ENCODE results near the gene GGT1. TPM values are rescaled to one million over a fixed set of nuclear protein-coding genes. Genes with fewer than 3 reads are reported as not detected.
"Not testable (repeated sequence)": the region's sequence is repeated elsewhere in the genome, so short reads cannot be mapped to it uniquely, and the experiment has no call there.

The GGT1 gene
- total RNA-seq, 1 donor from 2014 or later = 0.40 TPM

DNA sequence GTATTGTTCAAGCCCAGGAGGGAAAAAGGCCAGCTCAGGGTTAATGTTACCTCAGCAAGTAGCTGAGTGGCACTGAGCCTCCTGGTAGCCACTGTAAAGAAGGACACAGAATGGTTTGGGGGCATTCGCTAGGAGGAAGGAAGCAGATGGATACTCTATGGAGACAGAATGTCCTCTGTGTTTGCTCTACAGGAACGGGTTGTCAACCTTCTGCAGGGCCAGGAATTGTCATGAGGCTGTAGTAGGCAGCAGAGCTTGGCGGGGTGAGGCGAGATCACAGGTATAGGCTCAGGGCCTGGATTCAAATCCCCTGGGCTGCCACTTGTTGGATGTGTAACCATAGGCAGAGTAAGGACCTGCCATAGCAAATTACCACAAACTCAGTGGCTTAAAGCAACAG is 7.1 kb upstream of the GGT1 start:
- no peak for DNase-seq (ENCODE audit: low read depth, low spot score)

GRCh38 chr22:24597076-24597475 is 5.9 kb upstream of the GGT1 start:
- not testable (repeated sequence) for DNase-seq (ENCODE audit: low read depth, low spot score)

DNA sequence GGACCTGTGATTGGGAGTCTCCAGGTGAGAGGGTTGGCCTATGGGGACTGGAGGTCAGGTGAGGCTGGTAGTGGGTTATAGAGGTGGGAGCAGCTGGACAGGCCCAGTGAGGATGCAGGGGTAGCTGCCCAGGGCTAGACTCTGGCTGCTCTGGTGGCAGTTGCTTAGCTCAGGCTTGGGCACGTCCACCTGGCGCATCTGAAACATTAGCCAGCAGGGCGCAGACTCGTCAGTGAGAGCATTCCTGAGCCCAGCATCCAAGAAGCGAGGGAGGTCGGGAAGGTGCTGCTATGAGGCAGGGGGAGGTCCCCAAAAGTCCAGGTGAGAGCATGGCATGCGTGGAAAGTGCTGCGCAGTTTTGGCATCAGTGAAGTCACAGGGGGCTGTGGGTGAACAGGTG is 3.5 kb upstream of the GGT1 start:
- DNase-seq (ENCODE audit: low read depth, low spot score) = no peak

- DNase-seq (ENCODE audit: low read depth, low spot score) = not testable (repeated sequence)
Measured at GRCh38 chr22:24599958-24600715, 2.9 kb upstream of the GGT1 start.

GRCh38 chr22:24601217-24602104 is 1.5 kb upstream of the GGT1 start:
- no peak for DNase-seq (ENCODE audit: low read depth, low spot score)

DNA sequence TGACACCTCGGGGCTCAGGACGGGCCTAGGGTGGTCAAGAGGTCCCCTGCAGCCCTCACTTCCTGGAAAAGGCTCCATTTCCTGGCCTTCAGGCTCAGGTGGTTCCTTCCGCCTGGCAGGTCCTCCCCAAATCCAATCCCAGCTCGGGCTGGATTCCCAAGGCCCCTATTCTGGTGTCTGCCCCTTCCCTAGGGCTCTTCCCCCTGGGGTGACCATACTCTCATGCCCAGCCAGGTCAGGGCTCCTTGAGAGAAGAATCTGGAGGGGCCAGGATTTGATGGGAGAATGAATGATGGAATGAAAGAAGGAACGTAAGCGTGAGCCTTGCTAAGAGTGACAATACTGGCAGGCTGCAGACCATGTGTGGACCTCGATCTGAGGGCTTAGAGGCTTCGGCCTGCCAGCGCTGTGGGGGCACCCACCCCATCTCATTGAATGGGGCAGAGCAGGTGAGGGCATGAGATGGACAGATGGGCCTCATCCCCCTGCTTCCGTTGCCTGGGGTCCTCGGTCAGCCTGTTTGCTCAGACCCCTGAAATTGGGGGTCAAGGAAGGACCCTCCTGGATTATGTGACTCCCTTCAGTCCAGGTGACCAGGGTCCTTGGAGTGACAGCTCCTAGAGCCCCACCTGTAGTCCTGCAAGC is 766 bp upstream of the GGT1 start:
- not testable (repeated sequence) for DNase-seq (ENCODE audit: low read depth, low spot score)

DNA sequence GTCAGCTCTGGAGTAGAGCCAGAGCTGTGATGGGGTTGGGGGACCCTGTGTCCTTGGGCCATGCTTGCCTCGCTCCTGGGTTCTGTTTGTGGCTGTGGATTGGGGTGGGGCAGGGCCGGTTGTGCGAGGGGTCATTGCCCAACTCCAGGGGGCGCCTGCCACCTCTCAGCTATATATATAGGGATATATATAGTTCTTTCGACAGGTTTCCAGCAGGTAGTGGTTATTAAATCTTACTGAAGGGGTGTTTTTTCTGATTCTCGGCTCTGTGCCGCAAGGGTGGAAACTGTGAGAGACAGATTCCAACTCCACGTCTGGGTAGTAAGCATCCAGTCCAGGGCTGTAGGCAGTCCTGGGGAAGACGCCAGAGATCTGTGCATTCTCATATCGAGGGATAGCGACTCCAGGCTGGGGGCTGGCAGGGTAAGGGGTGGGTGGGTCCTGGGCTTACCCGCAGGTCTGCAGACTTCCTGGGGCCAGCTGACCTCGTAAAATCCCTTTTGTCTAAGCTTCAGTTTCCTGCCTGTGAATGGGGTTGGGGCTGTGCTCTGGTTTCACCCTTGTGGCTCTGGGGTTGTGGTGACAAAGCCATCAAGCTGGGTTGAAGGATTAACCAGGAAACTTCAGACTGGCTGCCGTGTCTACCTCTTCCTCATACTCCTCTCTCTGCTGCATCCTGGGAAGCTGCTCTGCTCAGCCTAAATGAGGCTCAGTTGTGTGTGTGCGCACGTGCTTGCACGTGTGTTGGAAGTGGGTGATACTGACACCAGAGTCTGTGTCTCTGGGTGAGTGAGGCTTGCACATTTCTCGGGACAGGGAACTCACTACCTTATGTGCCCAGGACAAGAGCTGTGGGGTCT is 1.0 kb downstream of the GGT1 start:
- DNase-seq (ENCODE audit: low read depth, low spot score) = not testable (repeated sequence)

- not testable (repeated sequence) for DNase-seq (ENCODE audit: low read depth, low spot score)
Measured at GRCh38 chr22:24606340-24606739, 3.3 kb downstream of the GGT1 start.

DNA sequence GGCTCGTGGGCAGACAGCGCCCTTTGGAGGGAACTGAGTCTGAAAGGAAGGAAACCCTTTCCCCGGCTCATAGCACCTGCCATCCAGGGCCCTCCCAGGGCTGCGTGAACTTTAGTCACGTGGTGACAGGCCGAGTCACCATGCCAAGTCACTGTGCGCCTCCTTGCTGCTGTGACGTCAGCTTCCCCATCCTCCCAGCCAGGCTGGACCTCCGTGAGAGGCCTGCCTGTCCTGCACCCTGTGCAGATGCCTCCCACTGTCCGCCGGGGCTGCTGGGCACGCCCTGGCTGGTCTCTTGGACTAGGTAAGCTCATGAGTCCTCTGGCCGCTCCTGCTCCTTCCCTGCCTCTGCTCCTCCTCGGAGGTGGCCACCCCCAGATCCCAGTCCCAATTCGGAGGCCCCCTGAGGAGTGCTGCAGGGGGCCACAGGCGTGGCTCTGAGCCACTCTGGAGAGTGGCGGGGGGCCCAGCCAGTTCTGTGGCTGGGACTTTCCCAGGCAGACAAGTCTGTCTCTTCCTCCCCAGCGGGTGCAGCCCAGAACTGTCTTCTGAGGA is 4.5 kb downstream of the GGT1 start:
- not testable (repeated sequence) for DNase-seq (ENCODE audit: low read depth, low spot score)

- not testable (repeated sequence) for DNase-seq (ENCODE audit: low read depth, low spot score)
Measured at GRCh38 chr22:24608327-24608726, 5.3 kb downstream of the GGT1 start.

GRCh38 chr22:24609888-24610287 is 6.9 kb downstream of the GGT1 start:
- DNase-seq (ENCODE audit: low read depth, low spot score) = not testable (repeated sequence)

DNA sequence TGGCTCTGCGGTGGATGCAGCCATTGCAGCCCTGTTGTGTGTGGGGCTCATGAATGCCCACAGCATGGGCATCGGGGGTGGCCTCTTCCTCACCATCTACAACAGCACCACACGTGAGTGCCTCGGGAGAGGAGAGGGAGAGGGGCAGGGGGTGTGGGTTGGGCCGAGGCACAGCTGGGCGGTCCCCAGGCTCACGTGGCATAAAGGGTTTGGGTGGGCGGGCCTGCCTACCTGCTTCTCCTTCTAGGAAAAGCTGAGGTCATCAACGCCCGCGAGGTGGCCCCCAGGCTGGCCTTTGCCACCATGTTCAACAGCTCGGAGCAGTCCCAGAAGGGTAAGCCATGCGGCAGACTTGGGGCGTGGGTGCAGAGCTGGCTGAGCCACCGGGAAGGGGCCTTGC is 11.8 kb downstream of the GGT1 start:
- DNase-seq (ENCODE audit: low read depth, low spot score) = not testable (repeated sequence)

DNA sequence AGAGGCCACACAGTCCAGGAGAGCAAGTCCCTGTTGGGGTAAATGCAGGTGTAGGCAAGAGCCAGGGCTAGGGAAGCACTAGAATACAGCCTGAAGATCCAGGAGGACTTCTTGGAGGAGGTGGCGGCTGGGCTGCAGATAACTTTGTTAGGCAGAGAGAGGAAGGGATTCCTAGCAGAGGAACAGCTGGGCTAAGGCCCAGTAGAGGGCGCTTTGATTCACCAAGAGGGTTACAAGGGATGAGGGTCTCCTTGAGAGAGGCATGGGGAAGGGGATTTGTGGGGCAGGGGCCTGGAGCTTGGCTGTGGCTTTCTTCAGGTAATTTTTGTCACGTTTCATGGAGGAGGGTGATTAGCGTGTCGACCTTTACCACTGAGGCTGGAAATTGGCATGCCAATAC is 18.3 kb downstream of the GGT1 start:
- DNase-seq (ENCODE audit: low read depth, low spot score) = not testable (repeated sequence)

GRCh38 chr22:24622596-24622995 is 19.6 kb downstream of the GGT1 start:
- DNase-seq (ENCODE audit: low read depth, low spot score) = not testable (repeated sequence)

DNA sequence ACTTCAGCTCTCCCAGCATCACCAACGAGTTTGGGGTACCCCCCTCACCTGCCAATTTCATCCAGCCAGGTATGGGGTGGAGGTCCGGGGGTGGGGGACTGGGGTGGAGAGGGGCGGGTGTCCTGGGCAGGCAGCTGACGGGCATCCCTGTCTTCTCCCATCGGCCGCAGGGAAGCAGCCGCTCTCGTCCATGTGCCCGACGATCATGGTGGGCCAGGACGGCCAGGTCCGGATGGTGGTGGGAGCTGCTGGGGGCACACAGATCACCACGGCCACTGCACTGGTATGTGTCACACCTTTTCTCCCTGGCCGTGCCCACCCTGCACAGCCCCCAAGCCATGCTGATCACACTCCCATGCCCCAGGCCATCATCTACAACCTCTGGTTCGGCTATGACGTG is 24.9 kb downstream of the GGT1 start:
- DNase-seq (ENCODE audit: low read depth, low spot score) = not testable (repeated sequence)

DNA sequence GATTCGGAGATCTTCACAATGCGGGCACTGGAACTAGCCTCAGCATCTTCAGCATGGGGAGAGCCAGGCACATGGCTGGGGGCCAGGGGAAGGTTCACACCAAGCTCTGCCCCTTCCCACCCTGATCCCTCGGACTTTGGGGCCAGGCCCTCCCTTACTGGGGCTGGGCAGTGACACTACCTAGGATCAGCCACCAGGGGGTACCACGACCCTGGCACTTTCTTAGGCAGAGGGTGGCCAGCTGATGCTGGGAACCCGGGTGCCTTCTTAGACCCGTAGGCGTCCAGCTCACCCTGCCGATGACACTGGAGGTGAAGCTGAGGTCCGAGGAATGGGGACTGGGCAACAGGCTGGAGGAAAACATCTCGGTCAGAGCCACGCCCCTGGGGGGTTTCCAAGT is 26.1 kb downstream of the GGT1 start:
- DNase-seq (ENCODE audit: low read depth, low spot score) = not testable (repeated sequence)

- DNase-seq (ENCODE audit: low read depth, low spot score) = not testable (repeated sequence)
Measured at GRCh38 chr22:24630812-24631427, 27.9 kb downstream of the GGT1 start.

GRCh38 chr22:24631430-24632122 is 28.6 kb downstream of the GGT1 start:
- not testable (repeated sequence) for DNase-seq (ENCODE audit: low read depth, low spot score)

GRCh38 chr22:24632642-24633041 is 29.6 kb downstream of the GGT1 start:
- DNase-seq (ENCODE audit: low read depth, low spot score) = not testable (repeated sequence)
